Hepatocyte (in vitro differentiated cells): ENCODE data around the gene LRRC3.

Source experiments
- EZH2phosphoT487 ChIP-seq: fragments of 200-600 bp; sonication (generic); IDR thresholded peaks from one replicate; pipeline ENCODE4 v1.6.1; 2018; ENCODE audit warnings: antibody characterized with exemption, mild to moderate bottlenecking, low read depth, moderate library complexity; ENCODE audit not compliant: unreplicated experiment, severe bottlenecking
- TF ChIP-seq, protein P1 (sequence below): fragments of 200-600 bp; sonication (generic); IDR thresholded peaks from 2 replicates; pipeline ENCODE4 v1.5.1; 2016; ENCODE audit warnings: antibody characterized with exemption, mild to moderate bottlenecking; ENCODE audit not compliant: poor library complexity

DNA sequence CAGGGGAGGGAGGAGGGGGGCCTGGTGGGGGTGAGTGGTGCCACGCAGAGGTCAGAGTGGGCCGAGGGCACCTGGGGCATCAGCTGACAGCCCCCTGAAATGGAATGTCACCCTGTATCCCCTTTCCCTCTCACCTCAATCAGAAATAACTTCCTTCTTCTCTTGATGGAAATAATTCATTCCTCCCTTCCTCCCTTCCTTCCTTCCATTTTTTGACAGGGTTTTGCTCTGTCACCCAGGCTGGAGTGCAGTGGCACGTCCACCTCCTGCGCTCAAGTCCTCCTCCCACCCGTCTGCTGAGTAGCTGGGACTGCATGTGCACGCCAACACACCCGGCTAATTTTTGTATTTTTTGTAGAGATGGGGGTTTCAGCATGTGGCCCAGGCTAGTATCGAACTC, 48.4 kb upstream of the LRRC3 start:
- TF ChIP-seq, protein P1, sequence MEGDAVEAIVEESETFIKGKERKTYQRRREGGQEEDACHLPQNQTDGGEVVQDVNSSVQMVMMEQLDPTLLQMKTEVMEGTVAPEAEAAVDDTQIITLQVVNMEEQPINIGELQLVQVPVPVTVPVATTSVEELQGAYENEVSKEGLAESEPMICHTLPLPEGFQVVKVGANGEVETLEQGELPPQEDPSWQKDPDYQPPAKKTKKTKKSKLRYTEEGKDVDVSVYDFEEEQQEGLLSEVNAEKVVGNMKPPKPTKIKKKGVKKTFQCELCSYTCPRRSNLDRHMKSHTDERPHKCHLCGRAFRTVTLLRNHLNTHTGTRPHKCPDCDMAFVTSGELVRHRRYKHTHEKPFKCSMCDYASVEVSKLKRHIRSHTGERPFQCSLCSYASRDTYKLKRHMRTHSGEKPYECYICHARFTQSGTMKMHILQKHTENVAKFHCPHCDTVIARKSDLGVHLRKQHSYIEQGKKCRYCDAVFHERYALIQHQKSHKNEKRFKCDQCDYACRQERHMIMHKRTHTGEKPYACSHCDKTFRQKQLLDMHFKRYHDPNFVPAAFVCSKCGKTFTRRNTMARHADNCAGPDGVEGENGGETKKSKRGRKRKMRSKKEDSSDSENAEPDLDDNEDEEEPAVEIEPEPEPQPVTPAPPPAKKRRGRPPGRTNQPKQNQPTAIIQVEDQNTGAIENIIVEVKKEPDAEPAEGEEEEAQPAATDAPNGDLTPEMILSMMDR = no peak
- TF ChIP-seq EZH2phosphoT487 = no peak
